ENCODE data around the gene PHF23.
A peak's percentile ranks its signal among the peaks of the same experiment; 100 is the strongest.

The PHF23 gene

GRCh38 chr17:7219812-7220592 is 19.3 kb downstream of the PHF23 start, which contains the start of the genes ACADVL and DLG4:
Gene ACADVL, plus strand, starts transcription at chr17:7219938. Its CDS starts 47 bp downstream, at chr17:7219985.
Gene DLG4, minus strand, starts transcription at chr17:7219836.
- DNase-seq, result no peak

- peak; percentile 49 for DNase-seq
Observed at GRCh38 chr17:7219229-7219811, 19.9 kb downstream of the PHF23 start.

GRCh38 chr17:7218758-7219157 is 20.5 kb downstream of the PHF23 start:
- DNase-seq, result no peak

GRCh38 chr17:7218166-7218565 is 21.1 kb downstream of the PHF23 start:
- no peak for DNase-seq

GRCh38 chr17:7217113-7217987 is 21.9 kb downstream of the PHF23 start:
- no peak for DNase-seq

- DNase-seq, result no peak
Observed at GRCh38 chr17:7216242-7217112, 22.8 kb downstream of the PHF23 start.

- no peak for DNase-seq
Observed at GRCh38 chr17:7215652-7216180, 23.5 kb downstream of the PHF23 start.

GRCh38 chr17:7215136-7215638 is 24.1 kb downstream of the PHF23 start:
- no peak for DNase-seq

- DNase-seq, result peak; percentile 95
Observed at GRCh38 chr17:7214300-7215135, 24.7 kb downstream of the PHF23 start.

- peak; percentile 76 for DNase-seq
Observed at GRCh38 chr17:7213895-7214299, 25.4 kb downstream of the PHF23 start.

- no peak for DNase-seq
Observed at GRCh38 chr17:7211491-7212273, 27.6 kb downstream of the PHF23 start.

GRCh38 chr17:7208754-7209460 is 30.4 kb downstream of the PHF23 start:
- no peak for DNase-seq

GRCh38 chr17:7208027-7208571 is 31.2 kb downstream of the PHF23 start:
- no peak for DNase-seq

- DNase-seq, result no peak
Observed at GRCh38 chr17:7207120-7208001, 31.9 kb downstream of the PHF23 start.

GRCh38 chr17:7205561-7205960 is 33.7 kb downstream of the PHF23 start:
- no peak for DNase-seq

- peak; percentile 49 for DNase-seq
Observed at GRCh38 chr17:7204828-7205461, 34.3 kb downstream of the PHF23 start.

- DNase-seq, result no peak
Observed at GRCh38 chr17:7204336-7204735, 34.9 kb downstream of the PHF23 start.

- no peak for DNase-seq
Observed at GRCh38 chr17:7203391-7203790, 35.9 kb downstream of the PHF23 start.
